H54 (cell line): ENCODE measurements around the gene TRAPPC3.

Experiments
- DNase-seq: peaks from one replicate; pipeline ENCODE4 v3.0.0; 2011; ENCODE audit warnings: low spot score, mixed read lengths; ENCODE audit not compliant: insufficient read length
- FAIRE-seq: peaks from 3 replicates; lab custom pipeline; 2011; peaks lifted over from hg19 to GRCh38; lab: Jason Lieb, UNC
- POLR2A ChIP-seq: IDR thresholded peaks from 2 replicates; pipeline ENCODE4 v1.6.1; 2011; ENCODE audit warnings: low read depth, mild to moderate bottlenecking, low read length

The TRAPPC3 gene

DNA sequence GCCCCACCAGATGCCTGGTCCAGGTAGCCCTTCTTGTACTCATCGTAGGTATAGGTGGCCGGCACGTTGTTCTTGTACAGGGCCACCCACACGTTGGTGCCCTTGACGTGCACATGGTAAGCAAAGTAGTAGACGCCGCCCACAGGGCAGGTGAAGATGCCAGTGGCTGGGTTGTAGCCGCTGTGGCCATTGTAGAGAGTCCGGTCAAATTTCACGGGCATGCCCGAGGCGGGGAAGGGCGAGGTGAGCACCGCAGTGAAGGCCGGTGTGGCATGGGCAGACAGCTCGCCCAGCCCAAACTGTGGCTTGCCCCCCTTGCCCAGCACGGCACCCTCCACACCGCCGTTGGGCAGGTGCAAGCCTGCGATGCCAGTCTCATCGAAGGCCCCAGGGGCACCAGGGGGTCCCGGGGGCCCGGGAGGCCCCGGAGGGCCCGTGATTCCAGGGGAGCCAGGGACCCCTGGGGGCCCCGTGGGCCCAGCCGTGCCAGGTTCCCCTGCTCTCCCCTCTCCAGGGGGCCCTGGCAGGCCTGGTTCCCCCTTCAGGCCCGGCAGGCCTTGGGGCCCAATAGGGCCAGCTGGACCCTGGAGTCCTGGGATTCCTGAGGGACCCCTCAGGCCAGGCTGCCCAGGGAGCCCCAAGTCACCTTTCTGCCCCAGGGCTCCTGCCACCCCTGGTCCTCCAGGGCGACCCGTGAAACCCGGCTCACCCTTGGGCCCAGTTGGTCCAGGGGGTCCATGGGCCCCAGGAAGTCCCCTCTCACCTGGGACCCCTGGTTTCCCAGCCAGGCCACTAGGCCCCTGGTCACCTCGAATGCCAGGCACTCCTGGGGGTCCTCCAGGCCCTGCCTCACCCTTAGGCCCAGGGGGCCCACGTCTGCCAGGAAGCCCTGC lies 51.3 kb downstream of the TRAPPC3 start:
- DNase-seq (no peak), FAIRE-seq (no peak)
- TF ChIP-seq POLR2A, result no peak

DNA sequence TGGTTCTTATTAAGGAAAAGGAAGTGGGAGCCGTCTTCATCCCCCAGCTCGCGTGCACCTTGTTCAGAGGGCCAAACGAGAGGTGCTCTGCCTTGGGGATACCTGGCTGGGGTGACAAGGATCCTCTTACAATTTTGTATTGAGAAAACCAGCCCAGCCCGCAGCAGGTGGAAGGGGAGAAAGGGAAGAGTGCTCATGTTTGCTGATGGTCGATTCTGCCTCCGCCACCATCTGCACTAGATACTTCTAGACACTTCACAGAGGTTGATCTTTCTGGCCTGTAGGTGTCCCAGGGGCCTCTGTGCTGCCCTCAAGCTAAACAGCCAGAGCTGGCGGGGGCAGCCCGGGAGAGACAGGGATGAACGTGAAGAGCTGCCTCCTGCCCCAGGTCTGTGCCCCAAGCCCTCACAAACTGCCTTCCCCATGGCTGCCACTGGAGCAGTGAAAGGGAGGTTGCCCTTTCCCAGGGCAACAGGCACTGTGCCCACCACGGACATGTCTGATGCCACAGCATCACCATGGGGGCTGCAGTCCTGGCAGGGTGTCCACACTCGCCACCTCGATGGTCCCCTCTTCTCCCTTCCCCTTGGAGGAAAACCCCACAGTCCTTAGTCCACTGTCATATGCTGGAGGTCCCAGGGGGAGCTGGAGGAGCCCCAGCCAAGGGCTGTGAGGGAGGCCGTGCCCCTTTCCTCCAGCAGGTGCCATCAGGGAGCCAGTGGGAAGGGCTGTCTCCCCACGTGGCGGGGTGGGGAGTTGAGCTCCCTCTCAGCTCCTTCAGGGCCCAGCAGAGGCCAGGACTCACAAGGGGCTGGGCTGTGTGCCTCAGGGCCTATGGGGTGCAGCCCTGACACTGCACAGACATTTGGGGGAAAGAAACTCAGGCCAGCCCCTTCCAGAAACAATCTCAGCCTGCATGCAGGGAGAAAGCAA lies 52.5 kb downstream of the TRAPPC3 start:
- TF ChIP-seq POLR2A, result no peak
- DNase-seq (no peak), FAIRE-seq (no peak)

DNA sequence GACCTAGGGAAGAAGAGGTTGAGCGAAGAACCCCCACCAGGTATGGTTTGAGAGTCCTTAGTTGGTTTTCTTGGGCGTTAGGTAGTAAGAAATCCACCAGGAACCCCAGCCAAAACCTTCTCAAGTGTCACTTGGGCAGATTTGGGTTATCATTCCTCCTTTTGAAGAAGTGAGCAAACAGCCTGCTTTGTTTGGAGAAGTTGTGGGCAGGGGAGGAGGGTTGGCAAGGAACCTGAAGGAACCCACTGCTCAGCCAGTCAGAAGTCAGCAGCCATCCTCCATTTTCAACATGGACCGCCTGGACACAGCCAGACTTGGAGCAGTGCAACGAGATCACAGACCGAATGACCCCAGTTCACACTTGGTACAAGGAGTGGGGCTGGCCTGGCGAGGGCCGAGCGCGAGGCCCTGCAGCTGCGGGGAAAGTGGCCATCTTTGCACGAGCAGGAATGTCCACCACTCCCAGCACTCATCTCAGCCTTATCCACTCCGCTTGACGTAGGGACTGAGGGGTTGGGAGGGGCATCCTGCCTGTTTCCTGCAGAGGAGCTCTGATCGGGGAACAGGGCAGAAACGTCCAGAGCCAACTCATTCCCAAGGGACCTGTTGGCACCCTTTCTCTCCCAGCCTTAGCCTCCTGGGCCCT lies 53.4 kb downstream of the TRAPPC3 start:
- no peak for FAIRE-seq
- no peak for DNase-seq
- TF ChIP-seq POLR2A, result no peak

DNA sequence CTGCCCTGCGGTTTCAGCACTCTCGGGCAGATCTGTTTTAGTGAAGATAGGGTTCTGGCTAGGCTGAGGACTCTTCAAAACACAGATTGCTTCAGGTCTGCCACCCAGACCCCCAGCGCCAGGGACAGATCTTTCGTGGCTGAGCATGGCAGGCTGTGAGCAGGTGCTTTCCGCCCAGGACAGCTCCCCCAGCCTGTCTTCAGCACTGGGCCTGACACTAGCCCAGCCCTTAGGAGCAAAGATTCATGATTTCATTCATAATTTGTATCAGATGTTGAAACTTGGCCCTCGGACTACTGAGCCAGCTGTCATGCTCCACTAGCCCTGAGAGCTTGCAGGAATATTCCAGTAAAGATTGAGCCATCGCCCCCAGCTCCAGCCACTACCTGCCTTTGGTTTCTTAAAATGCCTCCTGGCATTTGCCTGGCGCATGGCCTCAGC lies 54.6 kb downstream of the TRAPPC3 start:
- FAIRE-seq, result no peak
- TF ChIP-seq POLR2A, result no peak
- DNase-seq, result no peak

DNA sequence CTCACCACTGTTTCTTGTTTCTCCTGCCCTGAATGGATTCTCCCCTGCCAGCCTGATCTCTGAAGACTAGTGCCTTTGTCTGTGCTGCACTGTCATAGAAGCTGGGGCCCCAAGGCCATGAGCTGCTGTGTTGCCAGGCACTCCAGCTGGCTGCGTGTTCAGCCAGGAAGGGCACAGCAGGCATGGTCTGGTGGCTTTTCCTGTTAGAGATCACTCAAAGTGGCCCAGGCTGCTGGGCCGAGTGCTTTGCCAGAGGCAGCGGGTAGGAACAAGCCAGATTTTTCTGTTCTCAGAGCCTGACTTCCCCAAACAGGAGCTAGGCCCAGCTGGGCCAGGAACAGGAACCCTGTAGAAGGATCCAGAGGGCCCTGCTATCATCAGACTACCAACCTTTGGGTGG lies 55.4 kb downstream of the TRAPPC3 start:
- DNase-seq (no peak), FAIRE-seq (no peak)
- no peak for TF ChIP-seq POLR2A

DNA sequence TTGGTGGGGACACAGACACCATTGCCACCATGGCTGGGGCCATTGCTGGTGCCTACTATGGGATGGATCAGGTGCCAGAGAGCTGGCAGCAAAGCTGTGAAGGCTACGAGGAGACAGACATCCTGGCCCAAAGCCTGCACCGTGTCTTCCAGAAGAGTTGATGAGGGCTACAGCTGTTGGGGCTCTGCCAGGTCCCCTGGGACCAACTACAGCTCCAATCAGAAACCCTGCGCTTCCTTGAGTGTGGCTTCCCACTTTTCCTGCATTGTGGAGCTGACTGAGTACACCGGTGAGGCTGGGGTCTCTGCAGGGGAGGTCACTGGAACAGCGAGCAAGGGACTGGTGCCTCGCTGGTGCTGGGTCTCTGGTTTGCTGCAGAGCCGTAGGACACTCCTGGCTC lies 56.1 kb downstream of the TRAPPC3 start:
- FAIRE-seq, result no peak
- no peak for DNase-seq
- TF ChIP-seq POLR2A, result no peak

DNA sequence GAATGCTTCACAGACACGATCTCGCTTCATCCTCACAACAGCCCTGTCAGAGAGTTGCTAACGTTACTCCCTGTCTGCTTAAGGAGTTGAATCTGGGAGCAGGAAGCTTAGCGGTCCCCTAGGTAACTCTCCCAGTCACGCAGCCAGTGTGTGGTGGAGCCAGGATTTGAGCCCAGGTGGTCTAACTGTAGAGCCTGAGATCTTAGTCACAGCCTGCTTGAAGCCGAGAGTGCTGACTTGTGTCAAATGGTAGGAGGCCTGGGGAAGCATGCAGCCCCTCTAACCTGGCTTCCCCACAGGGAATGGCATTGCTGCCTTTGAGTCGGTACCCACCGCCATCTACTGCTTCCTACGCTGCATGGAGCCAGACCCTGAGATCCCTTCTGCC lies 56.5 kb downstream of the TRAPPC3 start:
- FAIRE-seq (no peak), DNase-seq (no peak)
- no peak for TF ChIP-seq POLR2A

DNA sequence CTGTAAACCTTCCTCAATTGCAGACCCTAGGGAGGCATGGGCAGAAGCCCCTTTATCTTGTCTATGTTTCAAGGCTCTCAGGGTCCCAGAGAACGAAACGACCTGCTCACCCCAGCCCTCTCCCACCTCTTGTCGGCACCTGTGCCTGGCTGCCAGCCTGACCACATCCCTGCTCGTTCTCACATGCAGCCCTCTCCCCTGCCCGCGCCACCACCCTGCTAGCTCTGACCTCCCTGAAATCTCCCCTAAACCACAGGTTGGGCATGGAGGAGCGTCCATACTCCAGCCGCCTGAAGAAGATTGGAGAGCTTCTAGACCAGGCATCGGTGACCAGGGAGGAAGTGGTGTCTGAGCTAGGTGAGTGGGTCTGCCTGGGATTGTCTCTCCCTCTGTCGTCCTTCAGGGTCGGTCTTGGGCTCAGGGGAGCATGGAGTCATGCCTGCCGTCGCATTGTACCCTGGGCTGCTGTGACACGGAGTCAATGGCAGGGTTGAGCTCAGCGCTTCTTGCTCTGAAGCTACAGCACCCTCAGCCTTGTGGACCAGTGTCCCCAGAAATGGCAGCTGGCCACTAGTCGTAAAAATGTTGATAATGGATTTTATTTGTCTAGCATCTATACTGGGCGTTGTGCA lies 57.0 kb downstream of the TRAPPC3 start:
- FAIRE-seq (no peak), DNase-seq (no peak)
- TF ChIP-seq POLR2A, result no peak

DNA sequence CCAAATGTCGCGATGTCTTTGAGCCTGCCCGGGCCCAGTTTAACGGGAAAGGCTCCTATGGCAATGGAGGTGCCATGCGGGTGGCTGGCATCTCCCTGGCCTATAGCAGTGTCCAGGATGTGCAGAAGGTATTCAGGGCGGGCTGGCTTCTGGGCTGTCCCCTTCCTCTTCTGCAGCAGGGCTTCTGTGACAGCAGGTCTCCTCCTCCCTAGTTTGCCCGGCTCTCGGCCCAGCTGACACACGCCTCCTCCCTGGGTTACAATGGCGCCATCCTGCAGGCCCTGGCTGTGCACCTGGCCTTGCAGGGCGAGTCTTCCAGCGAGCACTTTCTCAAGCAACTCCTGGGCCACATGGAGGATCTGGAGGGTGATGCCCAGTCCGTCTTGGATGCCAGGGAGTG lies 57.6 kb downstream of the TRAPPC3 start:
- no peak for FAIRE-seq
- no peak for DNase-seq
- TF ChIP-seq POLR2A, result no peak

DNA sequence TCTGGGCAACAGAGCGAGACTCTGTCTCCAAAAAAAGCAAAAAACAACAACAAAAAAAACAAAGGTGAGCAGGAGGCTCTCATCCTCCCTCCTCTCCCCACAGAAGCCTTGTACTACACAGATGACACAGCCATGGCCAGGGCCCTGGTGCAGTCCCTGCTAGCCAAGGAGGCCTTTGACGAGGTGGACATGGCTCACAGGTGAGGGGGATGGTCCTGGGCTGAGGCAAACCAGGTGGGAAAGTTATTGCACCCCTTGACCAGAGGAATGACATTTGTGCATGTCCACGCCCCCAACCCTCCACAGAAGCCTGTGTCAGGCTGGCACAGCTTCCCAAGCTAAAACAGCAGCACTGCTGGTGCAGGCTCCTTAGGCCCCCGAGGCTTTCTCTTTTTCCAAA lies 58.1 kb downstream of the TRAPPC3 start:
- no peak for FAIRE-seq
- TF ChIP-seq POLR2A, result no peak
- DNase-seq, result no peak

DNA sequence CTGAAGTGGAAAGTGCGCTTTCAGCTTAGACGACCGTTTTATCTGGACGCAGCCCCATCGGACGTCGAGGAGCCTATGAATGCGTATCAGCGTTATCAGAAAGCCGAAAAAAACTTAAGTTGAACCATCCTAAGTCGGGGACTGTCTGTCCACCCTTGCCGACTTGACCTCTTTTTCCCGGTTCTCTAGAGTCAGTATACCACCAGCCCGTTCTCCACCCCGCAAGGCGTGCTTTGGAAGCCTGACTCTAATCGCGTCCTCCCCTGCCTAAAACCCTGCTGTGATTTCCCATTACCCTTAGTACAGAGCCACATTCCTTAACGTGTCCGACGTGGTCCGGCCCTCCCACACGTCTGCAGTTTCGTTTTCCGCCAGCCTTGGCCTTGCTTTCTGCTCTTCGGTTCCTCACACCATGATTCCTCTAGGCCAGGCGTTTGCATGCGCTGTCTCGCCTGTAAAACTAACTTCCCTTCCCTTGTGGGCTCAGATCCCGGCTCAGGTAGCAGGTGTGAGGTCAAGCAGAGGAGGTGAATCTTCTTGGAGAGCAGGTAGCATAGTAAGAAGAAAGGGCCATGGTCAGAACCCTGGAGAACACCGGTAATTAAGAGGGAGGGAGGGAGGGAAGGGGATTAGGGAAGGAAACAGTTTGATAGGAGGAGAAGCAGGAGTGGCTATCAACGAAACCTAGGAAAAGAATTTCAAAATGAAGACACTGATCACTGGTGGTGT lies 59.7 kb downstream of the TRAPPC3 start:
- DNase-seq (no peak), FAIRE-seq (no peak)
- TF ChIP-seq POLR2A, result 0 out of 2 replicates have a peak, but pooled peaks have one; percentile 17

DNA sequence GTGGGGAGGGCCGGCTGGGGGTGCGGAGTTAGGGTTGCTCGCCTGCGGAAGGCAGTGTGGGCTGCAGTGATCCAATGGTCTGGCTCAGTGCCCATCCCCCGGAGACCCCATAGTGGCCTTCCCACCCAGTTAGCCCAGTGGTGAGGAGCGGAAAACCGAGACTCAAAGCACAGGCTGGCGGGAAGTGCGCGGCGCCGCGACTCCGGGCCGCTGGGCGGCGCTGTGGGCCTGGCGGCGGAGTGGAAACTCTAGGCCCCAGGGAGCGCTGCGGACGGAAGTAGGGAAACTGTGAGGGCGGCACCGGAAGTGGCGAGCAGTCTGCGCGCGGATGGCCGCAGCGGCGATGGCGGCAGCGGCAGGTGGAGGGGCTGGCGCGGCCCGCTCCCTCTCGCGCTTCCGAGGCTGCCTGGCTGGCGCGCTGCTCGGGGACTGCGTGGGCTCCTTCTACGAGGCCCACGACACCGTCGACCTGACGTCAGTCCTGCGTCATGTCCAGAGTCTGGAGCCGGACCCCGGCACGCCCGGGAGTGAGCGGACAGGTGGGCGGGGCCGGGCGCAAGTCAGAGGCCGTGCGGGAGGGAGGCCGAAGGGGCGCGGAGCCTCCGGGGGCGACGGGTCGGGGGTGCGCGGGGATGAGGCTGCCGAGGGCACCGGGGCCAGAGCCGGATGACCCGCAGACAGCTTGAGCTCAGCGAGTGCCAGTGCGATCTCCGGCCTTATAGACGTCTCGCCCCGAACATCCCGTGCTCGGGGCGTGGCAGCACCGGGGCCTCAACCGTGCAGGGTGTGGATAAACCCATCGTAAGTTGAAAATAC lies 60.5 kb downstream of the TRAPPC3 start, which contains the start of gene ADPRS:
Gene ADPRS (plus strand): TSS at position 316 of the 816 bp plus-strand sequence. CDS start 13 bp downstream, at position 329.
- peak; percentile 92 for DNase-seq
- TF ChIP-seq POLR2A, result peak; percentile 96
- no peak for FAIRE-seq

DNA sequence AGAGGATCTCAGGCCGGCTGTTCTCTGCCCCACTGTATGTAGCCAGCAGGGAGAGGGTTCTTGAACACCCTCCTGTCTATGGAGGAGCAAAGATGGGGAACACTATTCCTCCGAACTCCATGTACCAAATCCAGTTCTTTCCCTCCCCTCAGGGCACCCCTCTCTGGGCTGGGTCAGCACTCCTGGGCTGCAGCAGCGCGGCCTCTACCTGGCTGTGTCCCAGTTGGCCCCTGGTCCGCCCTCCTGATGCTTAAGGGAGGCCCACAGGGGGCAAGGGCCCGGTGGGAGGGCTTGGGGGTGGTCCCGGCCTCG lies 61.1 kb downstream of the TRAPPC3 start:
- no peak for DNase-seq
- no peak for TF ChIP-seq POLR2A
- FAIRE-seq, result no peak
